Inflammatory macrophage (primary cell): Measurements from ENCODE around the gene TSPAN18.

Experiments used
- DNase-seq, 2 donors: peaks; one replicate each; pipeline ENCODE4 v3.0.0-alpha.2; 2020 to 2022

TSPAN18 gene

DNA sequence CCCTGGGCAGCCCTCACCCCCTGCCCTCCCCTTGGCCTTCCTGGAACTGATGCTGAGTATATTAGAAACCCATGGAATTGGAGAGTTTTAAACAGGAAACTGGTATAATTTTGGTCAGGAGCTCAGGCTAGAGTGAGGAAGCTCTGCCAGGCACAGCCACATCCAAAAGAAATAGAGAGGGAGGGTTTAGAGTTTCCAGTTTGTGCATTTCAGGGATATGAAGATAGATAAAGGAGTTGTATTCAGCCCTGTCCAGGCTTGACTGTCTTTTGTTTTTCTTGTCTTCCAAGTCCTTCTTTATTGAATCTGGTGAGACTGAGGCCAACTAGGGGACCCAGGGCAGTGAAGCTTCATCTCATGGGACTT is 71.8 kb downstream of the TSPAN18 start:
- DNase-seq, result no peak

GRCh38 chr11:44799012-44799411 is 72.2 kb downstream of the TSPAN18 start:
- DNase-seq, result no peak

DNA sequence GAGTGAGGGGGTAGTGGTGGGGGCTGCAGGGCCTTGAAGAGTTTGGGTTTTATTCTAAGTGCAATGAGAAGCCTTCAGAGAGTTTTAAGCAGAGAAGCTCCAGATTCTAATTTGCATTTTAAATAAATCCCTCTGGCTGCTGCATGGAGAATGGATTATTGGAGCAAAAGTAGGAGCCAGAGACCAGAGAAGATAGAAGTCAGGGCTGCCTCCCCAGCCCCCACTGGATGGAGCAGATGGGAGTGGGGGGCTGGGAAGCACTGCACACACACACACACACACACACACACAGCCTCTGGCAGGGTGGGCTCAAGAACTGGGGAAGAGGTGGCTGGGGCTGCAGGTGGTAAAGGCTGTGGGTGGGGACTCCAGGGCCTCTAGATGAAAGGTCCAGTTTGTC is 75.6 kb downstream of the TSPAN18 start:
- DNase-seq, result no peak

DNA sequence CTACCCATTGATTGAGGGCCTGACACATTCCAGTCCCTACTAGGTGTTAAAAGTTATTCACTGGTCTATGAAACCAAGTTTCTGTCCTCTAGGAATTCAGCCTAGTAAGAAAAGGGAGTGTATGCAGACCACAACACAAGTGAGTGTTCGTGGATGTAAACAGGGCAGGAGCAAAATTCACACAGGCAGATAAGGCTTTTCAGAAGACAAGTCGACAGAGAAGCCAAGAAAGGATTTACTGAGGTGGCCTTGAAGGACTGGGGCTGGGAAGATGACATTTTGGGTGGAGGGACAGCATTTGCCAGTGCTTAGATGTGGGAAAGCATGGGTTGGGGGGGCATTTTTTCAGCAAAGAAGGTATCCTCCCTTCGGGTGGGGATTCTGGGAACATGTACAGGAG is 76.2 kb downstream of the TSPAN18 start:
- no peak for DNase-seq

- DNase-seq, result no peak
Measured at GRCh38 chr11:44804449-44805437, 78.0 kb downstream of the TSPAN18 start.

GRCh38 chr11:44805596-44805995 is 78.8 kb downstream of the TSPAN18 start:
- DNase-seq, result no peak

DNA sequence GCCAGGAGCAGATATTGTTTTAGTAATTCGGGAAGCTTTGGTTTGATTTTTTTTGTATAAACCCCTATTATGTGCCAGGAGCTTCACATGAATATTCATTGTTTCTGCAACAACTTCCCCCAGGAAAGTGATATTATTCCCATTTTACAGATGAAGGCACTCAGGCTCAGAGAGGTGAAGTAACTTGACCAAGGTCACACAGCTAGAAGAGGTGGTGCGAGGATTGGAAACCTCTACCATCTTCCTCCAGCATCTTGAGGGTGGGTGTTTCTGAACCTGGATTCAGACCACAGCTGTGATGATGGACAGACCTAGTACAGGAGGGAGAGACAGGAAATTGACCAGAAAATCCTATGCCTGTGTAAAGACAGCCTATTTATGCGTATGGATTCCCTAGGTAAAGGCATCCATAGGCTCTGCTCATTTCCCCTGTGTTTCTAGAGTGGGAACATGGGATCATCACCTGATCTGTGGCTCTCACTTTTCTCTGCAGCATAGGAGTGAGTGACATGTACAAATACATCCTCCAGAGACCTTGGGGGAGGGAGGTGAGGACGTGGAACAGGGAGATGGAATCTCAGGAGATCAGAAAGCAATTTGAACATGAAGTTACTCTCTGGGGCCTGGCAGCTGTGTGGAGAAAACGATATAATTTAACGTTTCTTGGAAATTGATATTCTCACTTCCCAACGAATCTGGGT is 81.4 kb downstream of the TSPAN18 start:
- DNase-seq, result no peak

- no peak for DNase-seq
Measured at GRCh38 chr11:44809283-44809682, 82.5 kb downstream of the TSPAN18 start.

DNA sequence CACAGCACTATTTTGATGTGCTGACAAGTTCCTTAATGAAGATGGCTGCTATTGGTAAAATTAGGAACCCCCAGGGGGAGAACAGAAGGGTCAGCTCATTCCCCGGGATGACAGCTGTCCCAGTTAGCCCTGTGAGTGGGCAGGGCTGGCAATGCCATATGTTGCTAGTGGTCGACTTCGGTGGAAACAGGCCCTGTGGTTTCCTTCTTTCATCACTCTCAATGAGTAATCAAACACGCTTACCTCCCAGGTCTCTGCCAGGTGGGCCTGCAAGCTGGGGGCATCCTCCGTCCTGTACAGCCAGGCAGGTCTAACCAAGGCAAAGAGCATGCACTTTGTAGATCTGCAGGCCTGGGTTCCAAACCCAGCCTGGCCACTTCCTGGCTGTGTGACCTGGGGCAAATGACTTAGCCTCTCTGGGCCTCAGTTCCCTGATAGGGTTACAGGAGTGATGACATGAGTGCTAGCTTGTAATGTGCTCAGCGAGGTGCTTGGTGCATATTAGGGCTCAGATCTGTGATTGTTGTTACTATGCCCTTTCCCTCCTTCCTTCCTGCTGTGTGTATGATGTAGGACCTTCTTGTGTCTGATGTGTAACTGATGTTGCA is 85.2 kb downstream of the TSPAN18 start:
- no peak for DNase-seq

- no peak for DNase-seq
Measured at GRCh38 chr11:44812971-44813370, 86.2 kb downstream of the TSPAN18 start.

GRCh38 chr11:44813401-44813800 is 86.6 kb downstream of the TSPAN18 start:
- no peak for DNase-seq

DNA sequence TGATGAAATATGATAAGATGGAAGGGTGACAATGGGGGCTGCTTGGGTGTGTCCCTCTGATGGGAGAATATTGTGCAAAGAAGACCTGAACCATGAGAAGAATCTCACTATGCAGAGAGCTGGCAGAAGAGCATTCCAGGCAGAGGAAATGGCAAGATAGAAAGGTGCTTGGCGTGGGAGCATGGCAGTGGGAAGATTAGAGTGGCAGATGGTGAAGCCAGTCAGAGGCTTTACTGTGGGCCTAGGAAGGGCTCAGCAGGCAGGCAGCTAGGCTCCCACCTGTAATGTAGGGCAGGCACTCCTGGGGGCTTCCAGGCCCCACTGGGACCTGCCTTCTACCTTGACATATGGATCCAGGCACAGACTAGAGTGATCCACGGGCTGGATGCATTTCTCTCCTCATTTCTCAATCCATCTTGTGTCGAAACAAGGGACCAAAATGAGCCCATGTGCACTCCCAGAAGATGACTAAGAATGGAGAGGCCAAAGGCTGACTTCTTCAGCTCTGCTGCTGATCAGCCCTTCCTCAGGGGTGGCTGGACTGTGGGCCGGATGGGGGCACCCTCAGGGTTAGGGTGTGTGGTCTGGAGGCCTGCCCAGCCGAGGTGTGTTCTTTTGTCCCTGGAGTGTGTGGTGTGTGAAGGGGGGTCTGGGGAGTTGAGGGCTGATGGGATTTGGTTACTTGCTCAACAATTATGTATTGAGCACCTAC is 88.3 kb downstream of the TSPAN18 start:
- DNase-seq, result peak; percentile 49 to 54

DNA sequence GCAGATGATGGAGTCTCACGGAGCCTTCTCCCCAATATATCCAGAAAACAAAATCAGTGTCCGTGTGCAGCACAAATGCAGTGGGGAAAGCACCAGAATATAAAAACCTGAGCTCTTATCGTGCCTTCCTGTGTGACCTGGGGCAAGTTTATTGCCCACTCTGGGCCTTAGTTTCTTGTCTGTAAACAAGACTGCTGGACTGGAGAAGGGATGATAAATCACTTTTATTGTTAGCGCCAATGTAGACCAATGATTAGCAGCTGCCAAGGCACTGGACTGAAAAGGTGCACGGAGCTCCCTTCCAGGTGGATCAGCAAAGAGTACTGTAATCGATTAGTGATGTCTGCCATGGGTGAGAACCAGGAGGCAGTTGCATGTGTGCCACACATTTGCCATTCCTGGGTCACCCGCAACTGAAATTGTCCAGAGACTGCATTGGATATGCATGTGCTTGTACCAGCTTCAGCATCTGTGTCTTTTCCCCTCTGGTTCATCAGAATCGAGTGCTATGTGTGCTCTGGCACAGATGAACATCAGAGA is 89.2 kb downstream of the TSPAN18 start:
- no peak for DNase-seq

DNA sequence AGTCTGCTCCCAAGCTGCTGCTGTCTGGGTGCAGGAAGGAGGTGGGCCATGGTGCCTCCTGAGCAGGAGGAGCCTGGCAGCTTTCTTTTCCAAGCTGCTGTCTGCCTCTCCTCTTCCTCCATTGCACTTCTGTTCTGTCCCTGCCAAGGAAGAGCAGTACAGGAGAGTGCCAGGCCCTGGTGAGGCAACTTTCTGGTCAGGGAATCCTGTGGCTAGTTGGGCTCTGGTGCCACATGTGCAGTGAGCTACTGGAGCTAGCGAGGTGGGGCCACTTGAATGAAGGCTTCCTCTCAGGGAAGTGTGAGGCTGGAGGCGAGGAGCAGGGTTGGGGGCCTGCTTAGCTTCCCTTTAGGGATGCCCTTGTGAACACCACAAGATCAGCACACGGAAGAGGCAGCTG is 90.0 kb downstream of the TSPAN18 start:
- DNase-seq, result no peak

DNA sequence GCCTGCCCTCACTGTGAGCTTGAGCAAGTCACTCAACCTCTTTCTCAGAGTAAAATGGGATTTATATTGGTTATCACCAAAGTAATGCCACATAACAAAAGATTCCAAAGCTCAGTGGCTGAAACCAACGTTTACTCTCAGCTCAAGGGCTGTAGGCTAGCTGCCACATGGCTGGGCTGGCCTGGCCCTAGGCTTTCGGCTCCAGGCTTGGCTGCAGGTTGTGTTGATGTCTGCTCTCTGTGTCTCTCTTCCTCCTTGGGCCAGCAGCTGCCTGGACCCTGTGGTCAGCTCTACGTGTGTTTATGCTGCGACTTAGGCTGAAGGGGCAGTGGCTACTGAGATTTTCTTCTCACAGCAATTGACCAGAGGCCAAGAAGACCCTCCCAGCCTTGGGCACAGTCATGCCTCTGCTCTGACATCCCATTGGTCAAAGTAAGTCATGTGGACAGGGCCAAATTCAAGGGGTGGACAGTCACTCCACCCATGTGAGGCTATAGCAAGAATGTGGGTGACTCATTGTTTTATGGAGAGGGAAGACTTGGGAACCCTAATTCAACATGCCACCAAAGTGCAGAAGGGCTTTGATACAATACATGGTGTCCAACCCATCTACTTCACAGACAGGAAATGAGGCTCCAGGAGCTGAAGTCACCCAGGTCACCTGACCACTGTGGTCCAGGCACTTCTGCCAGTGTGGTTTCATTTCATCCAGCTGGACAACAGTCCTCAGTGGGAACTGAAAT is 90.6 kb downstream of the TSPAN18 start:
- peak in 1 of 2 donors; percentile 3 for DNase-seq

DNA sequence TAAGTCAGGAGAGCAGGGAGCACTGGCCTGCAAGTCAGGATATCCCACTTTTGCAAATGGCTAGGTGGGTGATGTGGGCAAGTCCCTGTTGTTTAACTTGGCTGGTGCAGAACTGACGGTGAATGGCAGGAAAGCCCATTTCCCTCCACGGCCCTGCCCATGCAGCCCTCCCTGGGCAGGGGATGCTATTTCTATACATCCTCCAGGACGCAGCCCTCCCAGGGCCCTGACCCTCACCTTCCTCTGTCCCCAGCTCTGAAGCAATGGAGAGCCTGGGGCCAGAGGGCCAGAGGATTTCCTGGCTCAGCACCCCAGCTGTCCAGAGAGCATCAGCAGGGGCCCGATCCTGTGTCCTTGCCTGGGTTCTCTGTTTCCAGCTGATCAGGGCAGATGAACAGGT is 91.3 kb downstream of the TSPAN18 start:
- no peak for DNase-seq

GRCh38 chr11:44819346-44819745 is 92.6 kb downstream of the TSPAN18 start:
- DNase-seq, result no peak

GRCh38 chr11:44822369-44822768 is 95.6 kb downstream of the TSPAN18 start:
- DNase-seq, result no peak

DNA sequence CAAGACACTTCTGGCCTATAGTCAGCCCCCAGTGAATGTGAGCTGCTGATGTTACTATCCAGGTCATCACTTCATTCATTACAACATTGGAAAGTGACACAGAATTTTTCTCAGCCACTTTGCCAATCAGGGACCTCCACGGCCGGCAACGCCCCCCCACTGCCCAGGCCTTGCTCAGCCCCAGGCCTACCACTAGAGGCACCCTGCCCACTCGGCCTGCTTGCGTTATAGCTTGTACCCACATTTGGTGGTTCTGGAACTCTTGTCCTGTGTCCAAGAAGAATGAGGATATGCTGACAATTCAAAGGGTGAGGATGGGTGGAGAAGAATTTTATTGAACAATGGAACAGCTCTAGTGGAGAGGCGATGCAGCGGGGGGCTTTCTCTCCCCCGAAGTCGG is 96.2 kb downstream of the TSPAN18 start:
- DNase-seq, result no peak

DNA sequence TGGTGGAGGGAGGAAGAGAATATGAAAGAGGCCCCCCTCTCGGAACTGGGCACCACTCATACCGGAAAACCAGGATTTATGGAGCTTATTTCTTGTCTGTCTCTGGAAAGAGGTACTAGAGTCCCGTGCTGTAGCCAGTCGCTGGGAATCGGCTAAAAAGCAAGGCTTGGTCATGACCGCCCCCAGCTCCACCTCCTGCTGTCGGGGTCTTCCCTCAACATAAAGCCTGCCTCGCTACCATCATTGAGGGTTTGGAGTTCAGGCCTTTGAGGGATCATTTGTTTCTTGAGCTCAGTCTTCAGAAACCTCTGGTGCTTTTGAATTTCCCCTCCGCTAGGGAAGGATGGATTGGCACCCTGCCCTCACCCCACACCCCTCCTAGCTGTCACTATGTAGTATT is 97.1 kb downstream of the TSPAN18 start:
- no peak for DNase-seq

- DNase-seq, result no peak
Measured at GRCh38 chr11:44824300-44824704, 97.5 kb downstream of the TSPAN18 start.
